ENCODE results near the gene MDH1B. TPM values are rescaled to one million over a fixed set of nuclear protein-coding genes. Genes with fewer than 3 reads are reported as not detected.
"Not testable (repeated sequence)": the region's sequence is repeated elsewhere in the genome, so short reads cannot be mapped to it uniquely, and the experiment has no call there.

Gene MDH1B
- total RNA-seq, 4 donors from 2014 or later = 0.26 to 2.3 (median 1.5) TPM

DNA sequence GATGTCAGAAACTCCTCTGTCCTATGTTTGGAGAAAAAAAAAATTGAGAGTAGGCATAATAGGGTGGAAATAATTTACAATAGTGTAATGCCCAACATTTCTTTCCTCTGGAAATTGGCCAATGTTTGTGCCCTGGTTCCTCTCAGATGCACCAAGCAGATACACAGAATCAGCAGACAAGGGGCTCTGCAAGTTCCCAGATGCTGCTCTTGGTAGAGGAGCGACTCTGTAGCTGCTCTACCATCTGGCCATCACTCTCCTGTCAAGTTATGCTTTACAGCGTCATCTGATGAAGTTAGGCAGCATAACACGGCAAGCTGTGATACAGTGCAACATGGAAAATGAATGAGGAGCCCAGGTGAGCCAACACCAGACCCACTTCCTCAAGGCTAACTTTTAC lies 48.5 kb downstream of the MDH1B start:
- H3K4me1 ChIP-seq = no peaks in the 10 kb centered on the region
- H3K36me3 ChIP-seq = no peaks in the 10 kb centered on the region
- H3K9me3 ChIP-seq = no peaks in the 10 kb centered on the region
- TF ChIP-seq EP300 (IDR thresholded peaks at IDR 0.05) (no peak), POLR2AphosphoS5 (IDR thresholded peaks at IDR 0.05) (no peak), POLR2A (IDR thresholded peaks at IDR 0.05) (no peak)
- TF ChIP-seq, protein P1, sequence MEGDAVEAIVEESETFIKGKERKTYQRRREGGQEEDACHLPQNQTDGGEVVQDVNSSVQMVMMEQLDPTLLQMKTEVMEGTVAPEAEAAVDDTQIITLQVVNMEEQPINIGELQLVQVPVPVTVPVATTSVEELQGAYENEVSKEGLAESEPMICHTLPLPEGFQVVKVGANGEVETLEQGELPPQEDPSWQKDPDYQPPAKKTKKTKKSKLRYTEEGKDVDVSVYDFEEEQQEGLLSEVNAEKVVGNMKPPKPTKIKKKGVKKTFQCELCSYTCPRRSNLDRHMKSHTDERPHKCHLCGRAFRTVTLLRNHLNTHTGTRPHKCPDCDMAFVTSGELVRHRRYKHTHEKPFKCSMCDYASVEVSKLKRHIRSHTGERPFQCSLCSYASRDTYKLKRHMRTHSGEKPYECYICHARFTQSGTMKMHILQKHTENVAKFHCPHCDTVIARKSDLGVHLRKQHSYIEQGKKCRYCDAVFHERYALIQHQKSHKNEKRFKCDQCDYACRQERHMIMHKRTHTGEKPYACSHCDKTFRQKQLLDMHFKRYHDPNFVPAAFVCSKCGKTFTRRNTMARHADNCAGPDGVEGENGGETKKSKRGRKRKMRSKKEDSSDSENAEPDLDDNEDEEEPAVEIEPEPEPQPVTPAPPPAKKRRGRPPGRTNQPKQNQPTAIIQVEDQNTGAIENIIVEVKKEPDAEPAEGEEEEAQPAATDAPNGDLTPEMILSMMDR (IDR thresholded peaks at IDR 0.05) = no peak
- no peak overlapping the region for H3K27ac ChIP-seq
- 63% methylated on average over 3 of the region's 3 CpGs for WGBS
- H3K4me3 ChIP-seq = no peak overlapping the region
- no peaks in the 10 kb centered on the region for H3K27me3 ChIP-seq
- no peak for DNase-seq (ENCODE audit: low spot score in 2 of 2)

DNA sequence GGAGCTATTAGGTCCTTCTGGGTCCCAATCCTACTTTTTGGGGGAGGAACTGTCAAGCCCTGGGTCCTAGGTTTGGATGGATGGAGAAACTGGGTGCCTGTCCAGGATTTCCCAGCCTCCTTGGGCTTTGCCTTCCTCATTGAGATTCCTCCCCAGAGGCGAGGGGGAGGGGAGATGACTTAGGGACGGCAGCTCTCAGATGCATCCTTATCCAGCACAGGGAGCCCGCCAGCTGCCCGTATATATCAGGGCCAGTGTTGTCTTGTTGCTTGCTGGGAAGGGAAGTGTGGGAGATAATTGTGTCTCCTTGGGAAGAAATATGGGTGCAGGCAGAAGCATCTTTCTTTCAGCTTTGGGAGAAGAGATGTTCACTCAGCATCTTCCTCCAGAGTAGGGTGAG lies 49.9 kb downstream of the MDH1B start:
- H3K27ac ChIP-seq; H3K9me3 ChIP-seq; DNase-seq (ENCODE audit: low spot score in 2 of 2); H3K36me3 ChIP-seq; H3K4me3 ChIP-seq; H3K4me1 ChIP-seq; H3K27me3 ChIP-seq: not testable (repeated sequence)
- 58% methylated on average over 4 of the region's 4 CpGs for WGBS

DNA sequence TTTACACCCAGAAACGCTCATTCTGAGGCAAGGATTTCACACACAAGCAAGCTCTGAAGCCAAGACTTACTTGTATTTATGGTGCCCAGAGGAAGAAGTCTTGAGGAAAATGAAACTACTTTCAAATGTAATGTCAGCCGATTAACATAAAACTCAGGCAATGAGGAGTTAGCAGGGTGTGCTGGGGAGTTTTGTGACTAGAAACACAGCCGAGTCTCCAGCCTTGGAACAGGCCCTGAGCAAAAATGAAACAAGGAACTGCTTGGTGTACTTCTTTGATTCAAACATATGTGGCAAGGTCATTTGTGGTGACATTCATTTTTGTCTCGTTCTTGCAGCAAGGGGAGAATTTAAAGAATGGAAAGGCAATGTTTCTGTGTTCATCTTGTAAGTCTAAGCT lies 51.4 kb downstream of the MDH1B start:
- no peak overlapping the region for H3K27ac ChIP-seq
- no peaks in the 10 kb centered on the region for H3K36me3 ChIP-seq
- DNase-seq (ENCODE audit: low spot score in 2 of 2) = no peak
- no peak overlapping the region for H3K4me3 ChIP-seq
- H3K27me3 ChIP-seq = no peaks in the 10 kb centered on the region
- H3K9me3 ChIP-seq = no peaks in the 10 kb centered on the region
- 67% methylated on average over 4 of the region's 4 CpGs for WGBS
- TF ChIP-seq POLR2AphosphoS5 (IDR thresholded peaks at IDR 0.05) = no peak
- TF ChIP-seq, protein P1 (IDR thresholded peaks at IDR 0.05) = no peak
- TF ChIP-seq POLR2A (IDR thresholded peaks at IDR 0.05) = no peak
- no peak for TF ChIP-seq EP300 (IDR thresholded peaks at IDR 0.05)
- no peaks in the 10 kb centered on the region for H3K4me1 ChIP-seq

DNA sequence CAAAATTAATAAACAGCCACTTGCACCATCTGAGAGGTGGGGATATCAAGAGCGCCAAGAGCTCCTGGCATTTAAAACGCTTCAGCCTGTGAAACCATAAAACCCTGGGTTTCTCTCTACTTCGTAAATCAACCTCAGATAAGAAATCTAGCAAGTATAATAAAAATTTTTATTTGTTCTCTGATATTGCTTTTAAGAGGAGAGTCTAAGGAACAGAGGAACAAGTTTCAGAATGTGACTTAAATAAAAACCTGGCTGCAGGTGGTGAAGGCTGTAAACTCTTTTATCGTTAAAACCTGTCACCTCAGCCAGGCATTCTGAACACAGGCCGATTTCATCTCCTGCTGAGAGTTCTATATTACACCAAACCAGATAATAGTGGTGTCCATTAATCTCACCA lies 56.8 kb downstream of the MDH1B start:
- H3K4me3 ChIP-seq = no peak overlapping the region
- no peak overlapping the region for H3K27ac ChIP-seq
- no peaks in the 10 kb centered on the region for H3K36me3 ChIP-seq
- no peaks in the 10 kb centered on the region for H3K27me3 ChIP-seq
- H3K4me1 ChIP-seq = no peaks in the 10 kb centered on the region
- H3K9me3 ChIP-seq = no peaks in the 10 kb centered on the region
- WGBS = 46% methylated on average over 5 of the region's 5 CpGs
- no peak for DNase-seq (ENCODE audit: low spot score in 2 of 2)
- TF ChIP-seq POLR2A (IDR thresholded peaks at IDR 0.05) (no peak), POLR2AphosphoS5 (IDR thresholded peaks at IDR 0.05) (no peak), EP300 (IDR thresholded peaks at IDR 0.05) (no peak)

DNA sequence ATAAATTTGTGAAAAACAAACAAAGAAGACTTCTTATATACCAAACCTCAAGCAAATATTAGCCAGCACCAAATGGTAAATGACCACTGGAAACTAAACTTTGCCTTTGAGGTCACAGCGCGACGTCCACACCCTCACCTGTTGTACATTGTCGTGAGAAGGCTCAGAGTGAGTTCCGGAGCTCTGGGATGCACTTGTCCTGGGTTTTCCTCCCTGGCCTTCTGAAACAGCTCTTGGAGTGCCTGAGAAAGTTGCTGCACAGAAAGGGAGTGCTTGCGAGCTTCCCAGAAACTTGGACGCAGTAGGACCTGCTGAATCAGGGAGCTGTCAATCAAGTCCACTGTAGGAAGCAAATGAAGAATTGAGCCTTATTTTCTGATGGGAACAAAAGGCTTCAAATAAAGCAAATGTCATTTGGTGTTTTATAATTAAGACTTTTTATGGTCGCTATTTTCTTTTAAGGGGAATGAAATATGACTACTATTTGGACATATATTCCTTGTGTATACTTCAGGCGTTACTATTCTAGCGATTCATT lies 57.9 kb downstream of the MDH1B start:
- TF ChIP-seq POLR2AphosphoS5 (IDR thresholded peaks at IDR 0.05) = no peak
- no peak for TF ChIP-seq POLR2A (IDR thresholded peaks at IDR 0.05)
- no peak for TF ChIP-seq EP300 (IDR thresholded peaks at IDR 0.05)
- TF ChIP-seq, protein P1 (IDR thresholded peaks at IDR 0.05) = no peak
- WGBS = 78% methylated on average over 10 of the region's 10 CpGs
- H3K9me3 ChIP-seq = no peaks in the 10 kb centered on the region
- H3K36me3 ChIP-seq = no peaks in the 10 kb centered on the region
- no peak overlapping the region for H3K4me3 ChIP-seq
- H3K27ac ChIP-seq = no peak overlapping the region
- no peaks in the 10 kb centered on the region for H3K27me3 ChIP-seq
- no peak for DNase-seq (ENCODE audit: low spot score in 2 of 2)
- no peaks in the 10 kb centered on the region for H3K4me1 ChIP-seq

DNA sequence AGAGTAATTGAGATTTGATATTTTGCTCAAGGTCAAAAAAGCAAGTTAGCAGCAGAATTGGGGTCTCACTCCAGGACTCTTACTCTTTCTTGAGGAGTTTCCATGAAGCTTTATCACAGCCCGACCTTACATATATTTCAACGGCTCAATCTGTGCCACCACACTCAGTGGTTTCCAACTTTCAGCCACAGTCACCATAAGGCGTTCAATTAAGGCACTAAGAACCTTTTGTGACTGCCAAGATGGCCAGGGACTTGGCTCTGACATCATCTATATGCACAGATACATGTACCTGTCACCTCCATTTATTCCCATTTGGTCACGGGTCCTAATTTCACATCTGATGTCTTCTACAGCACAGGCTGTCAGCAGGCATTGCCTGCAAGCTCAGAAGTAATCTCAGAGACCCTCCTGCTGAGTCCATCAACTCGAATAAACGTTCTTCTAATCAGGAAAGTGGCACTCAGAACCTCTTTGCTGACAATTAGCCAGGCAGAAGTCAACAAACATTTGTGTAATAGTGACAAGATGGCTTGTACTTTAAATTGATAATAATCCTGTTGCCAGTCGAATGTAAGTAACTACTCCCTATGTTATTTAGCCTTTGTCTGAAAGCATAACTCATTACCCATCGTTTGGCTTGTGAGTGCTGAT lies 63.0 kb downstream of the MDH1B start:
- peaks cover 4% of the 10 kb centered on the region for H3K27me3 ChIP-seq
- H3K9me3 ChIP-seq = no peaks in the 10 kb centered on the region
- no peak overlapping the region for H3K27ac ChIP-seq
- H3K36me3 ChIP-seq = no peaks in the 10 kb centered on the region
- 81% methylated on average over 8 of the region's 8 CpGs for WGBS
- TF ChIP-seq POLR2A (IDR thresholded peaks at IDR 0.05) (no peak), POLR2AphosphoS5 (IDR thresholded peaks at IDR 0.05) (no peak)
- no peaks in the 10 kb centered on the region for H3K4me1 ChIP-seq
- H3K4me3 ChIP-seq = no peak overlapping the region
- DNase-seq (ENCODE audit: low spot score in 2 of 2) = no peak

DNA sequence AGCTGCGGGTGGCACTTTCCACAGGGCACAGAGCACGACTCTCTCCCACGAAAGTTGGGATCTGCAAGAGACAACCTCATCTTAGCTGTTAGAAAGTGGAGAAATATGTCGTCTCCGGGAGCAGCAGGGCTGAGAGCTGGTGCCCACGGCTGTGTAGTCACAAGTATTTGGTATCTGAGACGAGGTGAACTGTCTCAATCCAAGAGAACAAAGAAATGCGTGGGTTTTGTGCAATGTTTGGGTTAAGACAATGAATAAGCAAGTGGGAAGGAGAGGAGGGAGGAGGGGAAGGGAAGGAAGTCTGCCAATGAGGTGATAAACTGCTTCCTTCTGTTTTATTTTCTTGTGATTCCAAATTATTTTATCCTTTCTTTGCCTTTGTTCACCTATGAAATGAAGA lies 65.0 kb downstream of the MDH1B start:
- H3K9me3 ChIP-seq = no peaks in the 10 kb centered on the region
- WGBS = 43% methylated on average over 8 of the region's 8 CpGs
- DNase-seq (ENCODE audit: low spot score in 2 of 2) = no peak
- H3K27me3 ChIP-seq = peaks cover 4% of the 10 kb centered on the region
- H3K27ac ChIP-seq = no peak overlapping the region
- TF ChIP-seq EP300 (IDR thresholded peaks at IDR 0.05) (no peak), POLR2A (IDR thresholded peaks at IDR 0.05) (no peak), POLR2AphosphoS5 (IDR thresholded peaks at IDR 0.05) (no peak)
- TF ChIP-seq, protein P1 (IDR thresholded peaks at IDR 0.05) = no peak
- no peaks in the 10 kb centered on the region for H3K4me1 ChIP-seq
- no peak overlapping the region for H3K4me3 ChIP-seq
- no peaks in the 10 kb centered on the region for H3K36me3 ChIP-seq

All from suprapubic skin (tissue), 4 donors.